ENCODE results near the gene LCA5L.

LCA5L gene

GRCh38 chr21:39445321-39446269 lies at the start of gene LCA5L:
Gene LCA5L, minus strand, starts transcription at chr21:39445778. Its CDS starts 17,285 bp downstream, at chr21:39428493.
- peak; percentile 66 for DNase-seq (ENCODE audit: low read depth)

- no peak for DNase-seq (ENCODE audit: low read depth)
These were observed 43.9 kb upstream of the LCA5L start for GRCh38 chr21:39489380-39489924.

GRCh38 chr21:39484711-39485276 lies 39.2 kb upstream of the LCA5L start:
- DNase-seq (ENCODE audit: low read depth): no peak

DNA sequence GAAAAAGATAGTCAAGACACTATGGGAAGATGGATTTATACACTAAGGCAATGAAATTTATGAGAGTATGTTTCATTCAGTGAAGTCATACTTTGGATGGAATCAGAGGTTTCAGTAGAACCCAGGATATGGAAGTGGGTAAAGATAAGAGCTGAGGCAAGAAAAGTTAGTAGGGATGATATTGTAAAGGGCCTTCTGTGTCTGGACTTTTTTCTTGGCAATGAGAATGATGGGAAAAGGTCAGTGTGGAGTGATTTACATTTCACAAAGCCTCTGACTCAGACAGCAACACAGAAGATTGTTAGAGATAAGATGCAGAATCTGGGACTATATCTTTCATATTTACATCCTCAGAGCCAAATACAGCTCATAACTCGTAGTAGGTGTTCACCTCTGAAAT lies 38.3 kb upstream of the LCA5L start:
- no peak for DNase-seq (ENCODE audit: low read depth)

GRCh38 chr21:39481886-39482285 lies 36.3 kb upstream of the LCA5L start:
- DNase-seq (ENCODE audit: low read depth): no peak

DNA sequence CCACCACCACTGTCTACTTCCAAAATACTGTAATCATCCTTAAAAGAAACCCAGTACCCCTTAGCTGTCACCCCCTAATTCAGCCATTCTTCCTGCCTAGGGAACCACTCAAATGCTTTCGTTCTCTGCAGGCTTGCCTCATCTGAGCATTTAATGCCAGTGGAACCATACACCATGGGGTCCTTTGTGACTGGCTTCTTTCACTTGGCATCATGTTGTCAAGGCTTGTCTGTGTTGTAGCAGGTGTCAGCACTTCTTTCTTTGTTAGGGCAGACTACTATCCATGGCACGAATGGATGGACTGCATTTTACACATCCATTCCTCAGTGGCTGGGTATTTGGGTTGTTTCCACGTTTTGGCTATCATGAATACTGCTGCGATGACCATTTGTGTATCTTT lies 34.7 kb upstream of the LCA5L start:
- DNase-seq (ENCODE audit: low read depth): no peak

DNA sequence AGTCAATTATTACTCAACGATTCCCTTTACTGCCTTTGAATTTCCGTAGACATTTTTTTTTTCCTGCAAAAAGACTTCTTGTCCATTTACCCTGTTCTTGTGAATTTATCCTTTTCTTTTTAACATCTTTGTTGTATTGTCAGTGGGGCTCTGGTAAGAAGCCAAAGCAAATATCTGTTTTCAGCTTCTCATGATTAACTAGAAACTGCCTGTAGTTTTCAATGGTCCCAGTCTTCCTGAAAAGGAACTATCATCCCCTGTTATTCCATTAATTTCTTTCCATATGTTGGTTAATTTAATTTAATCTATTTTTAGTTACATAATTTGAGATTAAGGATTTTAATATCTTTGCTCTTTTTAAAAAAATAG lies 34.2 kb upstream of the LCA5L start:
- no peak for DNase-seq (ENCODE audit: low read depth)

DNA sequence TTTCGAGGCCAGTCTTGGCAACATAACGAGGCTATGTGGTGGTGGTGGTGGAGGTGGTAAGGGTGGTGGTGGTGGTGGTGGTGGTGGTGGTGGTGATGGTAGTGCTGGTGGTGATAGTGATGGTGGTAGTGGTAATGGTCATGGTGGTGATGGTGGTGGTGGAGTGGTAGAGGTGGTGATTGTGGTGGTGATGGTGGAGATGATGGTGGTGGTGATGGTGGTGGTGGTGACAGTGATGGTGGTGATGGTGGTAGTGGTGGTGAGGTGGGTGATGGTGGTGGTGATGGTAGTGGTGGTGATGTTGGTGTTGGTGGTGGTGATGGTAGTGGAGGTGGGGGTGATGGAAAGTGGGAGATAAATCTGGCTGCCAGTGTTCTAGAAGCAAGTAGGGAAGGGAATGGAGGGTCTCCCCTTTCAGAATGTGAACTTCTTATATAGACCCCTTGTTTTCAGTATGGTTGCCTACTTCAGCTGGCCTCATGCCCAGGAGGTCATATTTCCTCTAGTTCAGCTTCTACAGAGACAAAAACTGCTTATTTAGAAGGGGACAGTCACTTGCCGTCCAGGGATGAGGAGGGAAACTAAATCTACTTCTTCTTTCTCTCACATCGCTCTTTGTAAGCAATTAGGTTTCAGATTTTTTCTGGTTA lies 33.7 kb upstream of the LCA5L start:
- DNase-seq (ENCODE audit: low read depth): no peak

- no peak for DNase-seq (ENCODE audit: low read depth)
These were observed 29.0 kb upstream of the LCA5L start for GRCh38 chr21:39474611-39475010.

- DNase-seq (ENCODE audit: low read depth): no peak
These were observed 27.2 kb upstream of the LCA5L start for GRCh38 chr21:39472786-39473185.

DNA sequence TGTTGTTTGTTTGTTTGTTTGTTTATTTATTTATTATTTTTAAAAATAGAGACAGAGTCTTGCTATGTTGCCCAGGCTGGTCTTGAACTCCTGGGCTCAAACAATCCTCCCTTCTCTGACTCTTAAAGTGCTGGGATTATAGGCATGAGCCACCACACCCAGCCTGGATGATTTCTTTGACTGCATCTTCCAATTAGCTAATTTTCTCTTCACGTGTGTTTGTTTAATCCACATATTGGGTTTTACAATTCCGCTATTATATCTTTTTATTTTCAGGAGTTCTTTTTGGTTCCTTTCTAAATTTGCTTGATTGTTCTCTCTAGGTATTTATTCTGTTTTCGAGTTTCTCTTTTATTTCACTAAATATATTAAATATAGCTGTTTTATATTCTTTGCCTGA lies 26.0 kb upstream of the LCA5L start:
- DNase-seq (ENCODE audit: low read depth): no peak

- no peak for DNase-seq (ENCODE audit: low read depth)
These were observed 23.0 kb upstream of the LCA5L start for GRCh38 chr21:39468559-39468958.

DNA sequence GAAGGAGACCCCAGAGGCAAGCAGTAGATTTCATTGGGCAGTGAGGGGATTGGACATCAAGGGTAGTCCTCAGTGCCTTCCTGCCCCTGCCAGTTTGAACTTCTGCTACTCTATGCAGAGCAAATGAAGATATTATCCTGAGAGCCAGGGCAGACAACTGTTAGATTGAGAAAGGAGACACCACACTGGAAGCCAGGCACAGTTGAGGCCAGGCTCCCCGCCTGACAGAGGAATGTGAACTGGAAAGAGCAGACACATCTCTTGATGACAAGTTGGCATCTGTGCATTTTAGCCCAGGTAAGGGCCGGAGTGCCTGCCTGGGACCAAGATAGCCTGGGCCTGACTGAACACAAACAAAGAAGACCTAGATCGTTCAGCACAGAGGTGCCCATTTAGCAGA lies 22.2 kb upstream of the LCA5L start:
- no peak for DNase-seq (ENCODE audit: low read depth)

GRCh38 chr21:39466584-39466983 lies 21.0 kb upstream of the LCA5L start:
- no peak for DNase-seq (ENCODE audit: low read depth)

GRCh38 chr21:39463308-39463707 lies 17.7 kb upstream of the LCA5L start:
- no peak for DNase-seq (ENCODE audit: low read depth)

DNA sequence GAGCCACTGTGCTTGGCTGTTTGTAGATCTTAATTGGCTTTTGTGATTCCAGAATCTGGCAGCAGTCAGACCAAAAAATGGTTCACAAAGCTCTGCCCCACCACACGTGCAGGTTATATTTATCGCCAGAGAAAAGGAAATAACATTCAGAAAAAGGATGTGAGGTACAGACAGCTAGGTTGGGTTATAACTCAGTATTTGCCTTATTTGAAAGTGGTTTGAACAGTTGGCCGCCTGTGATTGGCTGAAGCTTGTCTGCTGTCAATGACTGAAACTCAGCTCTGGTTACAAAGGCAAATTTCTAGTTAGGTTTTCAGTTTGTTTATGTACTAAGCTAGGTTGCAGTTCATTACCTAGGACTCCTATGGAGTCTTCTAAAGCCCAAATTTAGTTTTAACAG lies 15.8 kb upstream of the LCA5L start:
- DNase-seq (ENCODE audit: low read depth): no peak

DNA sequence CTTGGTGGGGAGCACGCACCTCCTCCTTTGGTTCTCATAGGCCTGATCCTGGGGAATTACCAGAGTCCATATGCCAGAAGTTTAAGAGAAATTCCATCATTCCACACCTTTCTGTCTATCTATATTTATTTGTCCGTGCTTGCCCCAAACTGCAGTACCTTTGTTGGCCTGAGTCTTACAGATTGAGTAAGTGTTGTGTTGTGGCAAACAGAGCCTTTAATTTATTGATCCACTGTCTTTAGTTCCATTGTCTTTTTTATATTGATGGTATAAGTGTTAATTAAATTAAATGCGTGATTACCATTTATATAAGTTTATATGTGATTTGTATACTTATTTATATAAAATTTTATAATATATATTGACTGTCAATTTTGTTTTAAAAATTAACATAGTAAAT lies 11.1 kb upstream of the LCA5L start:
- DNase-seq (ENCODE audit: low read depth): no peak

- no peak for DNase-seq (ENCODE audit: low read depth)
These were observed 9.5 kb upstream of the LCA5L start for GRCh38 chr21:39454949-39455668.

DNA sequence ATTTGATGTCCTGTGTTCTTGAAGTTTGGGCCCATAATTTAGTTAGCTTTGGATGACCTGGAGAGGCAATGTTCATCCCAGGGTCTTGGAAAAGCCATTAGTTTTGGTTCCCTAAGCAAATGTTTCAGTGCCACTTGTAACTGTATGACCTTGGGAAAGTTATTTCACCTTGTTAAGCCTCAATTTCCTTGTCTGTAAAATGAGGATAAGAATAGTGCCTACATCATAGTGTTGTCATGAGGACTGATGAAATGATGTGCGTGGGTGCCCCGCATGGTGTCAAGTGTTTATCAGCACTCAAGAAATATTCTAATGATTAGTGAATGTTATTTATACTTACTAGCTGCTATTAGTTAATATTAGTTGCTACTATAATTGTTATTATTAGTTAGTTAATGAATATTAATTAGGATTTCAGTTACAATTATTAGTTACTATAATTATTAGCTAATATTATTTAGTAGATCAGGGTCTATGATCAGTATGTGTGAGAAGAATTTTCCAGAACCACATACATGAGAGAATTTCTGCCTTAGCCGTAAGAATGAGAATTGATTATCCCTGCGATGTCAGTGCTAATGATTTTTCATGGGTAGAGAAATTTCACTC lies 8.1 kb upstream of the LCA5L start:
- DNase-seq (ENCODE audit: low read depth): no peak

DNA sequence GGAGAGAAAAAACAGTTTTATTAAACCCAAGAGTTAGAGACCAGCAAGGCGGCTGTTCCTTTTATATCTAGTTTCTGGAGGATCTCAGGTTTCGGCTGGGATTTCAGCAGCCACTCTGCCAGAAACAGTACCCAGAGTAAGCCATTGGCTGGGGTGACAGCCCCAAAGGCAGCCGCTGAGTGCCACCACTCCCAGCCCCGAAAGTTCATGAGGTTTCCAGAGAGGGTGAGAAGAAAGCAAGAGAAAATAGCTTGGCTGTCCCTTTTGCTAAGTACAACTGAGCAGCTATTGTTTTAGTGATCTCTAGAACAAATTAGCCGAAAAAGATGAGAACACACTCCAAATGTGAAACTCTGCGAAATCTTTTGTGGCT lies 7.4 kb upstream of the LCA5L start:
- DNase-seq (ENCODE audit: low read depth): no peak

DNA sequence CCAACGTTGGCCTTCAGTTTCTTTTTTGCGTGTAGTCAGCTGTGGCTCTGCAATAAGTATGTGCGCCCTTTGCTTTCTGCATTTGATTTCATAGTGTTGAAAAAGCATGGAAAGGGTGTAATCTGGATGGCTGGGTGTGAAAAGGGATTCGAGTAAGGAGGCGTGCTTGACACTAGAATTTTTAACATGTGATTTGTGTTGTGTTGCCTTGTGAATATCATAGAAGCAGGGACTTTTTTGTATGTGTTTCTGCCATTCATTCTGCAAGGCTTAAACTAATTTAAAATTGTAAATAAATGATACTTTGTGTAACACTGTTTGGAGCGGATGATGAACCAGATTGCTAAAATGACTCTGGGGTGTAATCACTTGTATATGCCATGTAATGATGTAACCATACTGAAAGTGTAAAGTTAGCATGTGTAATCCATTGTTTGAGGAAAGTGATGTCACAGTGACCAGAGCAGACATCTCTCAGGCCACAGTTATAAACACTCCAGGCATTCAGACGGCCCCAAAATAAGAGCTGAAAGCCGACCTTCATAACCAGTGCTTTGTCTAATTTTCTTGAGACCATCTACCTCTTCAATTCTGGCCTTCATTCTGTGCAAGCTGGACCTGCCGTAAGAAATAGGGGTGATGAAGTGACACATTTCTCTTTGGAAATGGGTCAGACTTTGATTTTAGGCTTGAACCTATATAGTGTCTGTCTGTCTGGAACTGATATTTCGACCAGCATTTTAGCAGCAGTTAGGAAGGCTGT lies 6.8 kb upstream of the LCA5L start:
- DNase-seq (ENCODE audit: low read depth): no peak

Data from stimulated activated CD8-positive, alpha-beta memory T cell treated with anti-CD3 and anti-CD28 coated beads, Interleukin-15, amount 100 ng/mL, for 1 hour (primary cell).